Medulla oblongata (tissue), 1 donor: ENCODE data around the gene KCNT1.
"Not testable (repeated sequence)": the region's sequence is repeated elsewhere in the genome, so short reads cannot be mapped to it uniquely, and the experiment has no call there.

Source experiments
- DNase-seq: peaks from one replicate; pipeline ENCODE4 v3.0.0-alpha.2; 2015; ENCODE audit errors: extremely low spot score

Gene KCNT1

GRCh38 chr9:135701959-135702721, at the start of gene KCNT1:
Gene KCNT1, plus strand, starts transcription at chr9:135702185. Its CDS starts 74 bp downstream, at chr9:135702259.
- DNase-seq, result peak; percentile 12

- DNase-seq, result no peak
These were observed 46.7 kb upstream of the KCNT1 start for GRCh38 chr9:135655317-135655716.

DNA sequence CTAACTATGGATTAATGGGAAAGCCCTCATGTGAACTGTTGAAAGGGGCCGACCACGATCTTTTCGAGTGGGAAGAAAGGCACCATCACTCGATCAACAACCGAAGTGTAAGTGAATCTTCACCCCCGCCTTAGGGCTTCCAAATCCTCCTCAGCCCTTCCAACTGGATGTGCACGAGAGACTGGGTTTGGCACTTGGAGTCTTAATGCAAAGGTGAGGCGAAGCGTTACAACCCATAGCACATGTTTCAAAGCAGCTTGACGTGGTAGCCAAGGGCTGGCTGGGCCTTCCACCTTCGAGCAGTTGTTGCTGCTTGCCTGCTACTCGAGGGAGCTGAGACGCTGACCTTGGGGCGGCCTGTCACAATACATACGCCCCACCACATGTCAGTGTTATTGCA, 44.6 kb upstream of the KCNT1 start:
- no peak for DNase-seq

DNA sequence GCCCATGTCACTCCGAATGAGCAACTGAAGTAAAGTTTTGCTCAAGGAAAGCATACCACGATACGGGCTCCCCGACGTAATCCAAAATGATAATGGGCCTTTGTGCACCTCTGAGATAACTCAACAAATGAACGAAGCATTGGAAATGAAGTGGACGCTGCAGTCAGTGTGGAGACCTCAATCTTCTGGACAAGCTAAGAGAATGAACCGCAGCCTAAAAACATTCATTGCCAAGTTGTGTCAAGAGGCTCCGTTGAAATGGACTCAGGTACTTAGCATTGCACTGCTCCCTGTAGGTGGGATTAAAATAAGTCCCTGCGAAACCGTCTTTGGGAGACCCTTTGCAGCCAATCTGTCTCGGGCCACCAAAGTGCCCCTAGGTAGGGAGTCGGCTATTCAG, 42.7 kb upstream of the KCNT1 start:
- no peak for DNase-seq

DNA sequence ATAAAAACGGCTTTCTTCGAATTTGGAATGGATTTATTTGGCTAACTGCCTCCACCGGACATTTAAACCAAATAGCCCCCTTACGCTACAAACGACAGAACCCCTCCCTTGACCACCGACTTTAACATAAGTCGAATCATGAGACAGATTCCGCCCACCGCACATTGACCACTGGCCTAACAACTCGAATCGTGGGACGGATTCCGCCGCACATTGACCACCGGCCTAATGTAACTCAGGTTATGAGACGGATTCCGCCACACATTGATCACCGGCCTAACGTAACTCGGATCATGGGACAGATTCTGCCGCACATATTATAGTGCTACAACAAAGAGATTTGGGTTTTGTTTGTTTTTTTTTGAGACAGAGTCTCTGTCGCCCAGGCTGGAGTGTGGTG, 41.6 kb upstream of the KCNT1 start:
- no peak for DNase-seq

- DNase-seq, result no peak
These were observed 40.0 kb upstream of the KCNT1 start for GRCh38 chr9:135661816-135662560.

DNA sequence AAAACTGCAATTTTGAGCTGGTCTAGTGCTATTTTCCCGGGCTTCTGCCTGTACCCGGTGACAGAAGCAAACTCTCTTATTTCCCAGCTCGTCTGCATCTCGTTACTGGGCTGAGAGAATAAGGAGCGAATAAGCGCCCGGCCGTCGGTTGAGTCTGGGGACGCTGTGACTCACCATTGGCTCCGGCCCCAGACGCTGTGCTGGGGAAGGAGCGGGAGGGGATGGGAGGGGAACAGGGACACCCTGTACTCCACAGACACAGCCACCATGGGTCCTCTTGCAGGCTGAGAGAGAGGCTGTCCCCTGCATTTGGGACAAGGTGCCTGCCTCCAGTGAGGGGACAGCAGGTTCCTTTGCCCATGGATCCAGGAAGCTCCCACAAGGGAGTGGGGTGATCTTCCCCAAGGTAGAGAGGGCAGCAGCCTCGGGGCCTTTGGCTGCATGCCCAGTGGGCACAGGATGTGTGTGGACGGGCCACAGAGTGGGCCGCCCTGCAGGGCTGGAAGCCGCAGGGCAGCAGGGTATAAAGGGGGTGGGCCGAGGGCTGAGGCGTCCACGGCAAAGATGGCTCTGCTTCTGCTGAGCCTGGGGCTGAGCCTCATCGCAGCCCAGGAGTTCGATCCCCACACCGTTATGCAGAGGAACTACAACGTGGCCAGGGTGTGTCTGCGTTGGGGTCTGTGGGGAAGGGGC, 39.1 kb upstream of the KCNT1 start, which contains the start of gene LCN9:
Gene LCN9 (plus strand): TSS at position 552 of the 693 bp plus-strand sequence. CDS start 13 bp downstream, at position 565.
- no peak for DNase-seq

GRCh38 chr9:135663451-135663770, 38.6 kb upstream of the KCNT1 start:
- no peak for DNase-seq

- DNase-seq, result no peak
These were observed 38.1 kb upstream of the KCNT1 start for GRCh38 chr9:135663857-135664256.

DNA sequence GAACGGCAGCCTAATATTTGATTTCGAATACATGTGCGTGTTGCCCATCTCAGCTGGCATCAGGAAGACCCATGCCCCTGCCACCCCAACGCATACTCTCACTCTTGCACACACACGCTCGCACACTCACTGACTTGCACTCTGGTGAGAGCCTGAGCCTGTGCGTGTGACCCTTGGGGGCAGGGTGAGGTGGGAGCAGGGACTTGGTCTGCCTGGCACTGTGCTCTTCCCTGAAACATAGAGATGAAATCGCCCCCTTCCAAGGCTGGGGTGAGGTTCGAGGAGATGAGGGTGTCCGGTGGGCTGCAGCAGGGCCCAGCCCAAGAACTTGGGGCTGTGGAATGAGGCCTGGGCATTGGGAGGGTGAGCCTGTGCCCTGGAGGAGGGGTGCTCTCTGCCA, 37.7 kb upstream of the KCNT1 start:
- DNase-seq, result no peak

- no peak for DNase-seq
These were observed 36.9 kb upstream of the KCNT1 start for GRCh38 chr9:135664801-135665794.

- DNase-seq, result no peak
These were observed 36.2 kb upstream of the KCNT1 start for GRCh38 chr9:135665795-135666189.

- DNase-seq, result no peak
These were observed 35.2 kb upstream of the KCNT1 start for GRCh38 chr9:135666534-135667462.

GRCh38 chr9:135667463-135668001, 34.5 kb upstream of the KCNT1 start:
- DNase-seq, result no peak

DNA sequence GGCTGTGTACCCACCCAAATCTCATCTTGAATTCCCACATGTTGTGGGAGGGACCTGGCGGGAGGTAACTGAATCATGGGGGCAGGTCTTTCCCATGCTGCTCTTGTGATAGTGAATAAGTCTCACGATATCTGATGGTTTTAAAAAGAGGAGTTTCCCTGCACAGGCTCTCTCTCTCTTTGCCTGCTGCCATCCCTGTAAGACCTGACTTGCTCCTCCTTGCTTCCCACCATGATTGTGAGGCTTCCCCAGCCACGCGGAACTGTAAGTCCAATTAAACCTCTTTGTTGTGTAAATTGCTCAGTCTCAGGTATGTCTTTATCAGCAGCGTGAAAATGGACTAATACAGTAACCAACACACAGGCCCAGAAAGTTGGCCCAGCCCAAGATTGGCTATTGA, 33.0 kb upstream of the KCNT1 start:
- not testable (repeated sequence) for DNase-seq

DNA sequence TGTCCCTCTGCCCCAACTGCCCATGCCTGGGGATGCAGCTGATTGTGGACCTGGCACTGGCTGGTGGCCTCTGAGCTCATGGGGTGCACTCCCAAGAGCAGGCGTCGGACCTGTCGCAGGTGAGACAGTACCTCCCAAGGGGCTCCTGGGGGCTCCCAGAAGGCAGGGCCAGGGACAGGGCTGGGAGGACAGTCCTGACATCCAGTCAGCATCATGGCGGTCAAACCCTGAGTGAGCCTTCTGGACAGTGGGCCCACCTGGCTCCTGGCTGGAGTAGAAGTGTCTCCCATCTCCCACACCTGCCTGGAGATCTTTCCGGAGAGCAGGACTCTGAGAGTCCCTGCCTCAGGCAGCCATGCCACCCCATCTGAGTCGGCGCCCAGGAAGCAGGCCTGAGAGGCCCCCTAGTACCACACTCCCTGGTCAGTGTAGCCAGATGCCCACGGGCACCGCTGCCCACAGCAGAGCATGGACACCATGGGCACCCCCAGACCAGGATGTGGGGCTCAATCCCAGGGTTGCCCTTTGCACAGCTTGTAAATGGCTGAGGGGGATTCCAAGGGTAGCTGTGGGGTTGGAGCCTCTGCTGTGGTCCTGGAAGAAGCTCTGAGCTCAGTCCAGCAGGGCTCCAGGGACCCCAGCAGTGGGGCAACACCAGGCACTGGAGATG, 32.2 kb upstream of the KCNT1 start:
- DNase-seq, result no peak

- DNase-seq, result no peak
These were observed 31.0 kb upstream of the KCNT1 start for GRCh38 chr9:135670721-135671590.

GRCh38 chr9:135671591-135672041, 30.4 kb upstream of the KCNT1 start:
- no peak for DNase-seq
